ENCODE data around the gene CCDC54. TPM values are rescaled to one million over a fixed set of nuclear protein-coding genes. Genes with fewer than 3 reads are reported as not detected.

Gene CCDC54
- total RNA-seq, 2 donors from 2014 or later: not detected

GRCh38 chr3:107384907-107385306 lies 7.7 kb downstream of the CCDC54 start:
- no peak for ATAC-seq
- DNase-seq: no peak
- intact Hi-C loops (cut with DNase I): no loop called here

GRCh38 chr3:107387555-107387954 lies 10.3 kb downstream of the CCDC54 start:
- intact Hi-C loops (cut with DNase I): no loop called here

GRCh38 chr3:107392549-107393165 lies 15.4 kb downstream of the CCDC54 start:
- no peak for DNase-seq
- intact Hi-C loops (cut with DNase I): loop anchor here in 1 of 2 donors (10.0 kb wide), 1 partner anchor 62 kb away; no protein-coding TSS in a partner anchor
- ATAC-seq: peak in 1 of 2 donors; percentile 49

More at GRCh38 chr3:107387555-107387954, 10.3 kb downstream of the CCDC54 start:
- peak in 1 of 2 donors; percentile 56 for ATAC-seq
- no peak for DNase-seq

- DNase-seq (no peak), ATAC-seq (no peak)
- intact Hi-C loops (cut with DNase I): loop anchor here in 1 of 2 donors (10.0 kb wide), 1 partner anchor 60 kb away; no protein-coding TSS in a partner anchor
Observed at GRCh38 chr3:107394502-107394901, 17.3 kb downstream of the CCDC54 start.

GRCh38 chr3:107395066-107395465 lies 17.8 kb downstream of the CCDC54 start:
- intact Hi-C loops (cut with DNase I): loop anchor here in 1 of 2 donors (10.0 kb wide), 1 partner anchor 60 kb away; no protein-coding TSS in a partner anchor
- no peak for ATAC-seq
- DNase-seq: no peak

GRCh38 chr3:107401301-107401700 lies 24.1 kb downstream of the CCDC54 start:
- no peak for DNase-seq

GRCh38 chr3:107402214-107402613 lies 25.0 kb downstream of the CCDC54 start:
- ATAC-seq (no peak), DNase-seq (no peak)
- intact Hi-C loops (cut with DNase I): no loop called here

More at GRCh38 chr3:107401301-107401700, 24.1 kb downstream of the CCDC54 start:
- no peak for ATAC-seq
- intact Hi-C loops (cut with DNase I): no loop called here

GRCh38 chr3:107404727-107405469 lies 27.7 kb downstream of the CCDC54 start:
- no peak for ATAC-seq
- no peak for DNase-seq
- intact Hi-C loops (cut with DNase I): no loop called here

- ATAC-seq (no peak), DNase-seq (no peak)
- intact Hi-C loops (cut with DNase I): no loop called here
Observed at GRCh38 chr3:107407355-107407754, 30.1 kb downstream of the CCDC54 start.

GRCh38 chr3:107408513-107408912 lies 31.3 kb downstream of the CCDC54 start:
- no peak for DNase-seq
- intact Hi-C loops (cut with DNase I): no loop called here
- ATAC-seq: no peak

GRCh38 chr3:107409365-107409764 lies 32.1 kb downstream of the CCDC54 start:
- intact Hi-C loops (cut with DNase I): no loop called here
- DNase-seq (no peak), ATAC-seq (no peak)

- DNase-seq: no peak
- no peak for ATAC-seq
- intact Hi-C loops (cut with DNase I): no loop called here
Observed at GRCh38 chr3:107410606-107411005, 33.4 kb downstream of the CCDC54 start.

- intact Hi-C loops (cut with DNase I): no loop called here
- no peak for DNase-seq
- ATAC-seq: no peak
Observed at GRCh38 chr3:107411056-107411455, 33.8 kb downstream of the CCDC54 start.

- intact Hi-C loops (cut with DNase I): no loop called here
- no peak for ATAC-seq
- no peak for DNase-seq
Observed at GRCh38 chr3:107411779-107412178, 34.5 kb downstream of the CCDC54 start.

GRCh38 chr3:107412376-107412775 lies 35.1 kb downstream of the CCDC54 start:
- no peak for ATAC-seq
- no peak for DNase-seq
- intact Hi-C loops (cut with DNase I): no loop called here

GRCh38 chr3:107413264-107413663 lies 36.0 kb downstream of the CCDC54 start:
- no peak for ATAC-seq
- no peak for DNase-seq
- intact Hi-C loops (cut with DNase I): no loop called here

GRCh38 chr3:107414325-107414964 lies 37.2 kb downstream of the CCDC54 start:
- DNase-seq (no peak), ATAC-seq (no peak)
- intact Hi-C loops (cut with DNase I): no loop called here

GRCh38 chr3:107416138-107416537 lies 38.9 kb downstream of the CCDC54 start:
- DNase-seq (no peak), ATAC-seq (no peak)
- intact Hi-C loops (cut with DNase I): no loop called here

GRCh38 chr3:107416886-107417285 lies 39.6 kb downstream of the CCDC54 start:
- DNase-seq (no peak), ATAC-seq (peak in 1 of 2 donors; percentile 50)
- intact Hi-C loops (cut with DNase I): no loop called here

GRCh38 chr3:107421170-107421792 lies 44.0 kb downstream of the CCDC54 start:
- ATAC-seq: peak; percentile 47 to 74
- intact Hi-C loops (cut with DNase I): loop anchor here (2.0 to 10.0 kb wide), 3 partner anchors 146 to 186 kb away; no protein-coding TSS in a partner anchor
- no peak for DNase-seq

All from left cardiac atrium (tissue), 4 donors.